Measurements from ENCODE around the gene CCDC107.

GRCh38 chr9:35646153-35646532 lies 11.9 kb upstream of the CCDC107 start:
- no peak for TF ChIP-seq CTCF (IDR thresholded peaks at IDR 0.05)
- no peak for TF ChIP-seq POLR2A (IDR thresholded peaks at IDR 0.05)
